GM04504 (cell line): ENCODE data around the gene SLC9A2.

Experiments used
- DNase-seq: peaks from one replicate; pipeline ENCODE4 v3.0.0-alpha.2; 2012; ENCODE audit warnings: low read depth

SLC9A2 gene

GRCh38 chr2:102619414-102620319 lies at the start of gene SLC9A2:
SLC9A2 (plus strand) TSS chr2:102619553; CDS start chr2:102619849, 296 bp downstream.
- no peak for DNase-seq

GRCh38 chr2:102575888-102576287 lies 43.5 kb upstream of the SLC9A2 start:
- no peak for DNase-seq

- DNase-seq: no peak
These were observed 41.0 kb upstream of the SLC9A2 start for GRCh38 chr2:102578376-102578775.

GRCh38 chr2:102581911-102582310 lies 37.4 kb upstream of the SLC9A2 start:
- no peak for DNase-seq

- DNase-seq: no peak
These were observed 36.5 kb upstream of the SLC9A2 start for GRCh38 chr2:102582845-102583244.

GRCh38 chr2:102585847-102586404 lies 33.4 kb upstream of the SLC9A2 start:
- no peak for DNase-seq

- no peak for DNase-seq
These were observed 31.0 kb upstream of the SLC9A2 start for GRCh38 chr2:102588213-102588939.

- DNase-seq: no peak
These were observed 29.9 kb upstream of the SLC9A2 start for GRCh38 chr2:102589444-102589843.

GRCh38 chr2:102591491-102592045 lies 27.8 kb upstream of the SLC9A2 start:
- DNase-seq: no peak

GRCh38 chr2:102592601-102593000 lies 26.8 kb upstream of the SLC9A2 start:
- DNase-seq: no peak

GRCh38 chr2:102593516-102593915 lies 25.8 kb upstream of the SLC9A2 start:
- DNase-seq: no peak

GRCh38 chr2:102594445-102595016 lies 24.8 kb upstream of the SLC9A2 start:
- no peak for DNase-seq

- no peak for DNase-seq
These were observed 21.6 kb upstream of the SLC9A2 start for GRCh38 chr2:102597788-102598187.

- no peak for DNase-seq
These were observed 19.9 kb upstream of the SLC9A2 start for GRCh38 chr2:102599486-102599885.

- no peak for DNase-seq
These were observed 17.6 kb upstream of the SLC9A2 start for GRCh38 chr2:102601730-102602129.

- DNase-seq: no peak
These were observed 15.4 kb upstream of the SLC9A2 start for GRCh38 chr2:102603904-102604303.

GRCh38 chr2:102604769-102605168 lies 14.6 kb upstream of the SLC9A2 start:
- DNase-seq: no peak

GRCh38 chr2:102606353-102606752 lies 13.0 kb upstream of the SLC9A2 start:
- no peak for DNase-seq

GRCh38 chr2:102615620-102616436 lies 3.5 kb upstream of the SLC9A2 start:
- peak; percentile 18 for DNase-seq

GRCh38 chr2:102618452-102619413 lies 620 bp upstream of the SLC9A2 start:
- no peak for DNase-seq
